Activated naive CD4-positive, alpha-beta T cell treated with anti-CD3 and anti-CD28 coated beads, Interleukin-2, amount 50 U/mL, for 72 hours (primary cell): ENCODE measurements around the gene ST3GAL3. TPM values are rescaled to one million over a fixed set of nuclear protein-coding genes. Genes with fewer than 3 reads are reported as not detected.
"Not testable (repeated sequence)": the region's sequence is repeated elsewhere in the genome, so short reads cannot be mapped to it uniquely, and the experiment has no call there.

Experiments
- ATAC-seq, 2 donors: fragments of 150-1000 bp; cut with Tn5 transposase; 2 replicates each; pipeline ENCODE4 v1.10.0; 2021; ENCODE audit warnings: mild to moderate bottlenecking in 2 of 2, moderate library complexity in 2 of 2
- DNase-seq, 2 donors: peaks; one replicate each; pipeline ENCODE4 v3.0.0; 2021 to 2022; ENCODE audit warnings: low spot score in 2 of 2
- H3K27ac Mint-ChIP-seq, 2 donors: one replicate each; pipeline ENCODE4 v1.8.0; 2022; ENCODE audit warnings: mild to moderate bottlenecking in 2 of 2, mixed read lengths in 2 of 2
- H3K36me3 Mint-ChIP-seq, 2 donors: one replicate each; pipeline ENCODE4 v1.8.0; 2022; ENCODE audit warnings: mixed read lengths in 2 of 2
- H3K9me3 Mint-ChIP-seq, 2 donors: one replicate each; pipeline ENCODE4 v1.8.0; 2022; ENCODE audit warnings: mixed read lengths in 2 of 2
- total RNA-seq, 2 donors: library from RNA; stranded (reverse); gene quantifications; one replicate each; pipeline ENCODE4 v1.2.3, GENCODE V29; 2022

The ST3GAL3 gene
- total RNA-seq, 2 donors from 2014 or later: 21.8 to 22.3 TPM

- ATAC-seq (no peak), DNase-seq (no peak)
- Mint-ChIP-seq H3K9me3 (no peaks in the 10 kb centered on the region), H3K36me3 (peaks cover 9 to 16% of the 10 kb centered on the region in 2 donors), H3K27ac (no peak overlapping the region)
These were observed 18.0 kb upstream of the ST3GAL3 start for GRCh38 chr1:43689289-43689688.

DNA sequence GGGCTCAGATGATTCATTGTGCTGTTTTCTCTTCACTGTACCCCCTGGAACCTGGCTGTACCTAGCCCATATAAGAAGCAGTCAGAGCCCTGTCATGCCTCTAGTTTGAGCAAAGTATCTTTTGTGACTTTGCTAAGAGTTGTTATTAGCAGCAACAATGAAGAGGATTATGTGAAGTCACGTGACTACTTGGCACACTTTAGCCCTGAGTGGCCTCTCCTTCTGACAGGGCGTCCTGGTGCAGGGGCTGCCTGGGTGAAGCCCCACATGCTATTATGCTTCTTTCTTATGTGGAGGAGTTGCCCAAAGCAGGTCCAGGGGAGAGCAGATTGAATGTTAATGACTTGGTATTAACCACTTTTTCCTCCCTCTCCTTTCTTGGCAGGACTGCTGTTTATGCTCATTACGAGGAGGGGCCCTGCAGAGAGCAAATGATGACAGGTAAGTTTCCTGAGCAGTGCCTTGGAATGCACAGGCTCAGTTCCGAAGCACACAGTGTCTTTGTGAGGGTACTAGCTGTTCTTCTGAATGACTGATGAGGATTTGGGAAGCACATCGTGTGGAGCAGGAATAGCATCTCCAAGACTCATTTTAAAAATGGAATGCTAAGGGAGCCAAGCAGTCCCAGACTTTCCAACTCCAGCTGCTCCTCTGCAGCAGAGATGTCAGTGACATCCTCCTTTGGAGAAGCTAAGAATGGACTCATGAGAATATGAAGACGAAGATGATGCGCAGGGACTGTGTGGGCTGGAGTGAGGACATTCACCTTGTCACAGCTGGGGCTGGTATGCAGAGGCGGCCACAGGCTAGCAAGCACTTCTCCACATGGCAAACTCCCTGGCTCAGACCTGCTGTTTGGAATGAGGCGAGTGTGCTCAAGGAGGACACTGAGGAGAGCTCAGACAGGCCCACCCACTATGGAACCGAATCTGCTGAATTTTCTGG lies 15.2 kb upstream of the ST3GAL3 start:
- DNase-seq (no peak), ATAC-seq (no peak)
- peaks cover 7 to 9% of the 10 kb centered on the region in 2 donors for H3K36me3 Mint-ChIP-seq
- no peaks in the 10 kb centered on the region for H3K9me3 Mint-ChIP-seq
- no peak overlapping the region for H3K27ac Mint-ChIP-seq

- DNase-seq (no peak), ATAC-seq (no peak)
- peaks cover 7 to 9% of the 10 kb centered on the region in 2 donors for H3K36me3 Mint-ChIP-seq
- H3K9me3 Mint-ChIP-seq: no peaks in the 10 kb centered on the region
- H3K27ac Mint-ChIP-seq: peak overlapping the region; percentile 47 to 51
These were observed 14.0 kb upstream of the ST3GAL3 start for GRCh38 chr1:43693371-43693770.

GRCh38 chr1:43699281-43699680 lies 8.1 kb upstream of the ST3GAL3 start:
- DNase-seq: no peak
- no peaks in the 10 kb centered on the region for H3K9me3 Mint-ChIP-seq
- H3K36me3 Mint-ChIP-seq: peaks cover 0 to 5% of the 10 kb centered on the region in 2 donors
- no peak for ATAC-seq
- peak overlapping the region in 1 of 2 donors; percentile 57 for H3K27ac Mint-ChIP-seq

DNA sequence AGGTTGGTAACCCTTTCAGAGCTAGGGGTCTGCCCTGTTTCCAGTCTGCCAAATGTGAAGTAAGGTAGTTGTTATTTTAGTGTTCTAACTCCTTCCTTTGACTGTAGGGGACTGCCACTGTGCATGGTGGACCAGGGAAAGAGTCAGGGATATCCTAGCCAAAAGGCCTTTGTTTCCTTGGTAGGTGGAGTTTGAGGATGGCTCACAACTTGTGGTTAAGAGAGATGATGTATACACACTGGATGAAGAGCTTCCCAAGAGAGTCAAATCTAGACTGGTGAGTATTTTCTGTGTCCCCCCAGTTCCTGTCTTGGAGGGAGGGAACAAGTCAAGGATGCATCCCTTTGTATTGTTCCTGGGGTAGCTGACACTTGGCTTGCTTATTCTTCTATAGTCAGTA lies 3.5 kb upstream of the ST3GAL3 start:
- no peak for DNase-seq
- peak overlapping the region in 1 of 2 donors; percentile 61 for H3K27ac Mint-ChIP-seq
- ATAC-seq: no peak

GRCh38 chr1:43704838-43705237 lies 2.5 kb upstream of the ST3GAL3 start:
- no peaks in the 10 kb centered on the region for H3K9me3 Mint-ChIP-seq
- peaks cover 8 to 21% of the 10 kb centered on the region in 2 donors for H3K36me3 Mint-ChIP-seq
- no peak overlapping the region for H3K27ac Mint-ChIP-seq
- DNase-seq (no peak), ATAC-seq (no peak)

More for the DNA sequence above, 3.5 kb upstream of the ST3GAL3 start:
- Mint-ChIP-seq H3K9me3 (no peaks in the 10 kb centered on the region), H3K36me3 (peaks cover 5 to 17% of the 10 kb centered on the region in 2 donors)

DNA sequence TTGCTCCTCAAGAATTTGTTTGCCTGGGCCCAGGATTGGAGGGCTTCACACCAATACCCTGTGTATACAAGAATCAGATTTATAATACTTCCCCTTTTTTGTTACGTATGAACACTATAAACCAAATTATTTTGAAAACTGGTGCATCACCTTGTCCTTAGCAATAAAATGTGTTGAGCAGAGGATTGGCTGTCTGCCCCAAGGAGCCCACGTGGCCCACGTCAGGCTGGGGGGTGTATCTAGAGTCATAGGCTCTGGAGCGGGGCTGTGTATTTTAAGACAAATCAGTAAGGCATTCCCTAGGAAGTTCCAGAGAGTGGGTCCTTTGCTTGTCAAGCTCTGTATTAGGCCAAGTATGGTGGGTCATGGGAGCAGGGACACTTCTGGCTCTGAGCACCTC lies 2.0 kb upstream of the ST3GAL3 start:
- ATAC-seq: no peak
- no peaks in the 10 kb centered on the region for H3K9me3 Mint-ChIP-seq
- no peak overlapping the region for H3K27ac Mint-ChIP-seq
- peaks cover 13 to 25% of the 10 kb centered on the region in 2 donors for H3K36me3 Mint-ChIP-seq
- DNase-seq: no peak

GRCh38 chr1:43705982-43706597 lies 1.2 kb upstream of the ST3GAL3 start:
- peak overlapping the region; percentile 72 to 89 for H3K27ac Mint-ChIP-seq
- no peaks in the 10 kb centered on the region for H3K9me3 Mint-ChIP-seq
- peaks cover 18 to 30% of the 10 kb centered on the region in 2 donors for H3K36me3 Mint-ChIP-seq
- DNase-seq (no peak), ATAC-seq (no peak)

DNA sequence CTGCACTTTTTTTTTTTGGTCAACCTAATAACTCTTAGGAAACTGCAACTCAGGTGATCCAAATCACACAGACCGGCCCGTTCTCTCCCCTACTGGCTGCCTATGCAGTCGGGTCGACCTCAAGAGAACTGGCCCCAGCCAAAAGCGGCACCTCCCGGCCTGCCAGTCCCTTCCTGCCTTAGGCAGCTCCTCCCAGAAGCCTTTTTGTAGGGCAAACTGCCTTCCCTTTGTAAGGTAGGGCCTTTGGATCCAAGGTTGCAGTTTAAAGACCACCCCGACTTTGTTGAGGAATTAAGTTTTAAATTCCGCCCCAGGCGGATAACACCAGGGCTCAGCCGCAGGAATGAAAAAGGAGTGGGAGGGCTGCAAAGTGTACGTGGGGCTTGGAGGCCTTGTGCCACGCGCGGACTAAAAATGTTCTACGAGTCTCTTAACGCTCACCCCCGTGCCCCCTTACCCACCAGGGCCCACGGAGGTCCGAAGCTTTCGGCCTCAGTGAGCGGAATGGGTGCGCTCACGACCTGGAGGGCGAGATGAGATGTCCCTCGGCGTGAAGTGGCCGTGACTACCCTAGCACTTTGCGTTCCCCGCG lies 642 bp upstream of the ST3GAL3 start:
- peak overlapping the region; percentile 74 to 89 for H3K27ac Mint-ChIP-seq
- H3K9me3 Mint-ChIP-seq: no peaks in the 10 kb centered on the region
- no peak for ATAC-seq
- peak; percentile 23 to 55 for DNase-seq
- peaks cover 14 to 30% of the 10 kb centered on the region in 2 donors for H3K36me3 Mint-ChIP-seq

DNA sequence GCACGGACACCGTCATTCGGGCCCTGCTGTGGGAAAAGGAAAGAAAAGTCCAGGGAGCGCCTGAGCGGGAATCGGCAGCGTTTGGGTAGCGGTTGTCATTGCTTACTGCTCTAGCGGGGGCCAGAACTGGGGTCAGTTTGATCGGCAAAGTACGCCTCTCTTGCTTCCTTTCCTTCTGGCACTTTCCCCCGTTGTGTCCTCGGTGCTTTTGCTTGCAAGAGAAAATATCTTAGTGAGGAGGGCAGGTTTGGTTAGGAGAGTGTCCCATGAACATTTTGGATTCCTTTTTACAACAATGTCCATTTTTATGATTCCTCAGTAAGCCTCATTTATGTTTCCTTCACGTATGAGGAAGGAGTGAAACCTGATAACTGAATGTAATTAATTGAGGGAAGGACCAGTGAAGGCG lies 670 bp downstream of the ST3GAL3 start:
- H3K36me3 Mint-ChIP-seq: peaks cover 13 to 30% of the 10 kb centered on the region in 2 donors
- H3K9me3 Mint-ChIP-seq: no peaks in the 10 kb centered on the region
- DNase-seq (no peak), ATAC-seq (no peak)
- H3K27ac Mint-ChIP-seq: peak overlapping the region; percentile 87 to 93

DNA sequence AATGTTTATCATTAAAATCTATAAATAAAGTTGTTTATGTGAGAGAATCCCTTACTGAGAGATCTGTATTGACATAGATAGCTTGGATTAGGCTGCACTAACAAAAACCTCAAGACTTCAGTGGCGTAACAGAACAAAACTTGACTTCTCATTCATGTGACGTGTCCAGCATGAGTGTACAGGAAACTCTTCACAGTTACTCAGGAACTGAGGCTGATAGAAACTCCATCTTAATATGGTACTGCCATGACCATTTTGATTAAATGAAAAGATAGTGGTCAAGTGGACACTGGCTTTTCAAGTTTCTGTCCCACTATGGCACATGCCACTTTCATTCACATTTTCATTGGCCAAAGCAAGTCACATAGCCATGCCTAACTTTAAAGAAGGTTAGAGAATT lies 3.7 kb downstream of the ST3GAL3 start:
- Mint-ChIP-seq H3K9me3 (no peaks in the 10 kb centered on the region), H3K36me3 (peaks cover 13 to 30% of the 10 kb centered on the region in 2 donors), H3K27ac (peak overlapping the region in 1 of 2 donors; percentile 2)
- no peak for DNase-seq
- no peak for ATAC-seq

DNA sequence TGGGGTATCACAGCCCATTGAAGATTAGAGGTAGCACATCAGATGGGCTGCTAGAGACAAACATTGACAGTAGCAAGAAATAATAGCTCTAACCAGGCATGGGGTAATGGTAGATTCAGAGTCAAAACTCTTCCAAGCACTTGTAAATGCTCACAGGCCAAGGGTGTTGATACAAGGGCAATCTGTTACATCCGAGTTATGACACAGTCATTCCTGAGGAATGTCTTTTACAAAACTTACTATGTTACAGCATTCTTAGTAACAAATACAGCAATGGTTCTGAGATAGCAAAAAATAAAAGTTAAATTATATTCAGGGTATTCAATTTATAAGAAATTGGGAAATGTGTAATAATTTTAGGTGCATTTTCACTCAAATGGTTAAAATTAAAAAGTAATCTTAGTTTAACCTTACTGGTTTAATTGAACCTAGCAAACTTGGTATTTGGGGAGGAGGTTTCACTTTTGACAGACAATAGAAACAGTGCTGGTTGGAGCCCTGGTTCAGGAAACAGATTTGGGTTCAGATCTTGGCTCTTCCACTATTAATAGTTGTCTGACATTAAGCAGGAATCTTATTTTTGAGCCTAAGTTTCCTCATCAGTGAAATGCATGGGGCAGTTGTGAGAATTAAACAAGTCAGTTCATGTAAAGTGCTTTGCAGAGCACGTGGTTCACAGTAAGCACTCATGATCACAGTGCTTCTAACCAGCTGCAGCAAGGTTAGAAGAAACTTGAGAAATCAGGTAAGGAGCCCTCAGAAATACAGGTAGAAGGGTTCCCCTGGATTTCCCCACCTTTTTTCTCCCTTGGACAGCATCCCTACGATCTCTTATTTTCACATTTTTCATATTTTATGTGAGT lies 4.4 kb downstream of the ST3GAL3 start:
- peaks cover 13 to 25% of the 10 kb centered on the region in 2 donors for H3K36me3 Mint-ChIP-seq
- H3K27ac Mint-ChIP-seq: no peak overlapping the region

DNA sequence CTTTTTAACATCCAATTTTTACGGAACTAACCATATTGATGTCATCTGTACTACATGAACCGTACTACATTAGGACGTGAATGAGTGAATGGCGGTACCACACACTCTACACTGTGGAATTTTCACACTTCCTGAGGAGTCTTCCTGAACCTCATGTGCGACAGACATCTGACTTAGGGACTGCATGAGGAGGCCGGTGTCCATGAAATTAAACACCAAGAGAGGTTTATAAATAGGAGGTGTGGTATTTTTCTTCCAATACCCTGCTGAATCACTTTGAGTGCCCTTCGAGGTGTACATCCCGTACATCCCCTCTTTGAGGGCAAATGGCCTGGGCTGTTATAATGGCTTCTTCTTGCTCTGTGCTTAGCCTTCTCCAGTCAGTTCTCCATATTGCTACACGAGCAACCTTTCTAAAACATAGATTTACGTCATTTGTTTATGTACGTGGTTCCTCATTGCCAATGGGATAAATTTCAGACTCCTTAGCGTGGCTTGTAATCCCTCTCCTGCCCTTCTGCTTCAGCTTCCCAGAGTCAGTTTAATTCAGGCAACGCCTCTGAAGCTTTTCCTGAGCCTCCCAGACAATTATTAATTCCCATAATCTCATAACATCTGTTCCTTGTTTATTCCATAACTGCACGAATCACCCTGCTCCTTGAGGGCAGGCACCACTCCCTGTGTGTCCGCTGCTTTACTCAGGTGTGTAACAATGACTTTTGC lies 9.4 kb downstream of the ST3GAL3 start:
- no peak for DNase-seq
- no peak overlapping the region for H3K27ac Mint-ChIP-seq
- no peaks in the 10 kb centered on the region for H3K9me3 Mint-ChIP-seq
- H3K36me3 Mint-ChIP-seq: no peaks in the 10 kb centered on the region
- ATAC-seq: no peak

More for the DNA sequence above, 4.4 kb downstream of the ST3GAL3 start:
- no peak for DNase-seq
- no peak for ATAC-seq
- no peaks in the 10 kb centered on the region for H3K9me3 Mint-ChIP-seq

DNA sequence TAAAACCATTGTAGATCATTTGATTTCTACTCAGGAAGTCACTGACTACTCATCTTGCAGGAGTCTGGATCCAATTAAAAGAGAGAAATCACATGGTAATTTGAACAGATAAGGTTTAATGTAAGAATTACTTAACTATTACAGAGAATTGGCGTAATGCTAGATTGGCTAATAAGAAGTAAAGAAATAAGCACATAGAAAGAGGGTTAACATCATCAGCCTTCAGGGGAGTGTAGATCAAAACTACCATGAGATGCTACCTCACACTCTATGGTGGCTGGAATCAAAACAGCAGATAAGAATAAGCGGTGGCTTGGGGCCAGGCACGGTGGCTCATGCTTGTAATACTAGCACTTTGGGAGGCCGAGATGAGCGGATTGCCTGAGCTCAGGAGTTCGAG lies 11.7 kb downstream of the ST3GAL3 start:
- no peaks in the 10 kb centered on the region for H3K9me3 Mint-ChIP-seq
- no peak overlapping the region for H3K27ac Mint-ChIP-seq
- no peaks in the 10 kb centered on the region for H3K36me3 Mint-ChIP-seq
- no peak for ATAC-seq
- no peak for DNase-seq

GRCh38 chr1:43719670-43720419 lies 12.5 kb downstream of the ST3GAL3 start:
- not testable (repeated sequence) for H3K36me3 Mint-ChIP-seq, H3K27ac Mint-ChIP-seq, DNase-seq, ATAC-seq, H3K9me3 Mint-ChIP-seq
